H9 (cell line): ENCODE results near the gene ZSCAN5C. TPM values are rescaled to one million over a fixed set of nuclear protein-coding genes. Genes with fewer than 3 reads are reported as not detected.
"Not testable (repeated sequence)": the region's sequence is repeated elsewhere in the genome, so short reads cannot be mapped to it uniquely, and the experiment has no call there.

Source experiments
- DNase-seq: peaks from one replicate; pipeline ENCODE4 v3.0.0-alpha.2; 2017
- H2AFZ ChIP-seq: one replicate; pipeline ENCODE4 v1.6.1; 2013; ENCODE audit warnings: mild to moderate bottlenecking, low read length, control low read depth, moderate library complexity
- H2AK5ac ChIP-seq: 2 replicates; pipeline ENCODE4 v1.6.1; 2013; ENCODE audit warnings: low read length, control low read depth, mixed read lengths; ENCODE audit not compliant: insufficient read length
- H2BK120ac ChIP-seq: one replicate; pipeline ENCODE4 v1.6.1; 2013; ENCODE audit warnings: low read depth, mild to moderate bottlenecking, low read length, control low read depth, inconsistent platforms; ENCODE audit not compliant: poor library complexity, severe bottlenecking
- H2BK12ac ChIP-seq: 2 replicates; pipeline ENCODE4 v1.6.1; 2013; ENCODE audit warnings: low read length, control low read depth, mixed read lengths, low read depth; ENCODE audit not compliant: insufficient read length
- H2BK15ac ChIP-seq: 2 replicates; pipeline ENCODE4 v1.6.1; 2013; ENCODE audit warnings: low read depth, low read length, control low read depth
- H2BK20ac ChIP-seq: one replicate; pipeline ENCODE4 v1.6.1; 2013; ENCODE audit warnings: low read depth, mild to moderate bottlenecking, low read length, control low read depth, inconsistent platforms; ENCODE audit not compliant: poor library complexity, severe bottlenecking
- H2BK5ac ChIP-seq: 2 replicates; pipeline ENCODE4 v1.6.1; 2013; ENCODE audit warnings: low read length, control low read depth, mixed read lengths; ENCODE audit not compliant: insufficient read length
- H3K14ac ChIP-seq: 2 replicates; pipeline ENCODE4 v1.6.1; 2013; ENCODE audit warnings: low read length, control low read depth; ENCODE audit not compliant: insufficient read depth
- H3K18ac ChIP-seq: 2 replicates; pipeline ENCODE4 v1.6.1; 2013; ENCODE audit warnings: low read depth, mild to moderate bottlenecking, mixed read lengths, low read length, control low read depth; ENCODE audit not compliant: insufficient read length
- H3K23ac ChIP-seq: 2 replicates; pipeline ENCODE4 v1.6.1; 2013; ENCODE audit warnings: low read length, control low read depth, mixed read lengths, low read depth; ENCODE audit not compliant: insufficient read length
- H3K23me2 ChIP-seq: 2 replicates; pipeline ENCODE4 v1.6.1; 2013; ENCODE audit warnings: low read depth, mild to moderate bottlenecking, mixed read lengths, low read length, control low read depth; ENCODE audit not compliant: insufficient read length, poor library complexity, severe bottlenecking
- H3K27ac ChIP-seq: 2 replicates; pipeline ENCODE4 v1.5.1; 2013; ENCODE audit warnings: low read length, control low read depth, mixed read lengths, low read depth; ENCODE audit not compliant: insufficient read length
- H3K27me3 ChIP-seq: 2 replicates; pipeline ENCODE4 v1.6.1; 2013; ENCODE audit warnings: low read length, control low read depth, inconsistent platforms; ENCODE audit not compliant: insufficient read depth
- H3K4ac ChIP-seq: 2 replicates; pipeline ENCODE4 v1.6.1; 2013; ENCODE audit warnings: low read depth, mild to moderate bottlenecking, control low read depth, inconsistent platforms, low read length, moderate library complexity
- H3K4me1 ChIP-seq: 2 replicates; pipeline ENCODE4 v1.6.1; 2013; ENCODE audit warnings: low read length, control low read depth, inconsistent platforms; ENCODE audit not compliant: insufficient read depth
- H3K4me2 ChIP-seq: 2 replicates; pipeline ENCODE4 v1.6.1; 2013; ENCODE audit warnings: low read length, control low read depth, mixed read lengths; ENCODE audit not compliant: insufficient read length, insufficient read depth
- H3K56ac ChIP-seq: 2 replicates; pipeline ENCODE4 v1.6.1; 2013; ENCODE audit warnings: low read depth, mild to moderate bottlenecking, mixed read lengths, low read length, control low read depth; ENCODE audit not compliant: insufficient read length
- H3K79me1 ChIP-seq: 2 replicates; pipeline ENCODE4 v1.6.1; 2013; ENCODE audit warnings: low read depth, mild to moderate bottlenecking, moderate library complexity, low read length, control low read depth, inconsistent platforms; ENCODE audit not compliant: insufficient read depth, poor library complexity, severe bottlenecking
- H3K79me2 ChIP-seq: 2 replicates; pipeline ENCODE4 v1.6.1; 2013; ENCODE audit warnings: low read length, control low read depth, inconsistent platforms; ENCODE audit not compliant: insufficient read depth
- H3K9ac ChIP-seq: 2 replicates; pipeline ENCODE4 v1.6.1; 2013; ENCODE audit warnings: low read length, control low read depth, mixed read lengths; ENCODE audit not compliant: insufficient read length; ENCODE audit errors: extremely low read depth
- H3K9me3 ChIP-seq: one replicate; pipeline ENCODE4 v1.6.1; 2013; ENCODE audit warnings: low read depth, low read length, inconsistent platforms; ENCODE audit not compliant: control insufficient read depth
- H3T11ph ChIP-seq: one replicate; pipeline ENCODE4 v1.6.1; 2013; ENCODE audit warnings: mild to moderate bottlenecking, low read length, control low read depth, inconsistent platforms
- H4K20me1 ChIP-seq: one replicate; pipeline ENCODE4 v1.6.1; 2013; ENCODE audit not compliant: control insufficient read depth, insufficient read length, insufficient read depth
- H4K5ac ChIP-seq: 2 replicates; pipeline ENCODE4 v1.6.1; 2013; ENCODE audit warnings: low read depth, mild to moderate bottlenecking, mixed read lengths, low read length, control low read depth; ENCODE audit not compliant: insufficient read length
- H4K8ac ChIP-seq: replicated peaks from 2 replicates; pipeline ENCODE4 v1.6.1; 2013; ENCODE audit warnings: low read length, control low read depth, mixed read lengths, low read depth; ENCODE audit not compliant: insufficient read length
- H4K91ac ChIP-seq: 2 replicates; pipeline ENCODE4 v1.6.1; 2013; ENCODE audit warnings: low read depth, mild to moderate bottlenecking, moderate library complexity, mixed read lengths, low read length, control low read depth; ENCODE audit not compliant: insufficient read length
- H3K27ac Mint-ChIP-seq, 3 experiments: 2 replicates in 2 of 3; 3 replicates in 1 of 3; pipeline ENCODE4 v1.8.0; 2020 to 2021; ENCODE audit warnings: mixed read lengths in 3 of 3, mild to moderate bottlenecking in 1 of 3, moderate library complexity in 1 of 3
- H3K27me3 Mint-ChIP-seq: 2 replicates; pipeline ENCODE4 v1.8.0; 2021; ENCODE audit warnings: low read depth, mild to moderate bottlenecking, moderate library complexity, mixed read lengths
- H3K36me3 Mint-ChIP-seq, 3 experiments: 2 replicates in 2 of 3; 3 replicates in 1 of 3; pipeline ENCODE4 v1.8.0; 2020 to 2021; ENCODE audit warnings: low read depth in 3 of 3, mixed read lengths in 3 of 3; ENCODE audit not compliant: insufficient read depth in 1 of 3
- H3K4me1 Mint-ChIP-seq, 2 experiments: 2 replicates each; pipeline ENCODE4 v1.8.0; 2020; ENCODE audit warnings: mixed read lengths in 2 of 2
- H3K4me3 Mint-ChIP-seq, 2 experiments: 2 replicates in 1 of 2; 3 replicates in 1 of 2; pipeline ENCODE4 v1.8.0; 2020 to 2021; ENCODE audit warnings: mild to moderate bottlenecking in 2 of 2, mixed read lengths in 2 of 2, moderate library complexity in 1 of 2
- H3K9me3 Mint-ChIP-seq, 2 experiments: 2 replicates in 1 of 2; 3 replicates in 1 of 2; pipeline ENCODE4 v1.8.0; 2020; ENCODE audit warnings: mild to moderate bottlenecking in 2 of 2, mixed read lengths in 2 of 2, moderate library complexity in 1 of 2
- WGBS: extraction: QIAGEN DNeasy Blood & Tissue Kit; methylation state at CpG from one replicate; pipeline ENCODE4 v1.1.7; 2013; ENCODE audit warnings: missing lambda C conversion rate, low lambda C conversion rate, mixed read lengths; ENCODE audit not compliant: insufficient read length; ENCODE audit errors: extremely low coverage; 5-methylcytosine and 5-hydroxymethylcytosine counted together
- total RNA-seq: library from RNA; stranded (reverse); gene quantifications from 2 replicates; pipeline ENCODE4 v1.2.1, GENCODE V29; 2021
- TF ChIP-seq, protein P1 (sequence below): fragments of 200-600 bp; sonication (generic); conservative IDR thresholded peaks from 3 replicates; pipeline ENCODE4 v1.8.0; 2021; ENCODE audit warnings: antibody characterized with exemption, mild to moderate bottlenecking

The ZSCAN5C gene
- total RNA-seq, 1 experiment from 2014 or later, result not detected

DNA sequence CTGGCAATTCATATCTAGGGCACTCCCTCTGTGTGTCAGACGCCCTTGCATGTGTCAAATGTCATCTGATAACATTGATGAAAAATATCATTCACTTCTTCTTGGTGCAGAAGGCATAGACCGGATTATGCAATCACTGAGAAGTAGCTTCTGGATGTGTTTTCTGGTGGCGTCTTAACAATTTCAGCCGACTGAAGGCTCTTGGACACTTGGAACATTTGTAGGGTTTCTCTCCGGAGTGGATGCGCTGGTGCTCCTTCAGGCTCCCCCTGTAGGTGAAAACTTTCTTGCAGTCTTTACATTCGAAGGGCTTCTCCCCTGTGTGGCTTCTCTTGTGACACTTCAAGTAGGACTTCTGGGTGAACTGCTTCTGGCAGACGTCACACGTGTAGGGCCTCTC is 19.4 kb downstream of the ZSCAN5C start:
- not testable (repeated sequence) for H3K9ac ChIP-seq, H3K56ac ChIP-seq, H2BK5ac ChIP-seq, H3K23me2 ChIP-seq, H3K27ac Mint-ChIP-seq, H2AFZ ChIP-seq, H4K91ac ChIP-seq, H4K20me1 ChIP-seq, H3T11ph ChIP-seq, H3K27me3 ChIP-seq, H3K14ac ChIP-seq, H2BK120ac ChIP-seq, H3K79me1 ChIP-seq, H4K8ac ChIP-seq, H3K36me3 Mint-ChIP-seq, H2BK12ac ChIP-seq, H3K9me3 ChIP-seq, H2AK5ac ChIP-seq, H3K79me2 ChIP-seq, H3K4me2 ChIP-seq, H3K4me3 Mint-ChIP-seq, H2BK15ac ChIP-seq, H3K27ac ChIP-seq, H3K18ac ChIP-seq, H2BK20ac ChIP-seq, H3K4me1 ChIP-seq, H3K23ac ChIP-seq, H4K5ac ChIP-seq, H3K27me3 Mint-ChIP-seq, H3K4me1 Mint-ChIP-seq, H3K4ac ChIP-seq
- WGBS, result no CpG with 5 or more reads among the region's 9 CpGs
- peaks cover 0 to 16% of the 10 kb centered on the region in 2 experiments; a peak in 2 of 5 replicates for H3K9me3 Mint-ChIP-seq
- peak; percentile 43 for DNase-seq
- TF ChIP-seq, protein P1, sequence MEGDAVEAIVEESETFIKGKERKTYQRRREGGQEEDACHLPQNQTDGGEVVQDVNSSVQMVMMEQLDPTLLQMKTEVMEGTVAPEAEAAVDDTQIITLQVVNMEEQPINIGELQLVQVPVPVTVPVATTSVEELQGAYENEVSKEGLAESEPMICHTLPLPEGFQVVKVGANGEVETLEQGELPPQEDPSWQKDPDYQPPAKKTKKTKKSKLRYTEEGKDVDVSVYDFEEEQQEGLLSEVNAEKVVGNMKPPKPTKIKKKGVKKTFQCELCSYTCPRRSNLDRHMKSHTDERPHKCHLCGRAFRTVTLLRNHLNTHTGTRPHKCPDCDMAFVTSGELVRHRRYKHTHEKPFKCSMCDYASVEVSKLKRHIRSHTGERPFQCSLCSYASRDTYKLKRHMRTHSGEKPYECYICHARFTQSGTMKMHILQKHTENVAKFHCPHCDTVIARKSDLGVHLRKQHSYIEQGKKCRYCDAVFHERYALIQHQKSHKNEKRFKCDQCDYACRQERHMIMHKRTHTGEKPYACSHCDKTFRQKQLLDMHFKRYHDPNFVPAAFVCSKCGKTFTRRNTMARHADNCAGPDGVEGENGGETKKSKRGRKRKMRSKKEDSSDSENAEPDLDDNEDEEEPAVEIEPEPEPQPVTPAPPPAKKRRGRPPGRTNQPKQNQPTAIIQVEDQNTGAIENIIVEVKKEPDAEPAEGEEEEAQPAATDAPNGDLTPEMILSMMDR, result peak; percentile 63
